Prostate gland (tissue), 2 donors: ENCODE measurements around the gene UGT1A8.

ENCODE experiments used
- CTCF ChIP-seq, 4 experiments: fragments of 200-600 bp in 2 of 4; fragments of 450-650 bp in 2 of 4; sonication (generic) in 2 of 4; IDR thresholded peaks; 1 replicate in 3 of 4; 2 replicates in 1 of 4; pipeline ENCODE4 v1.5.1; 2016 to 2019; ENCODE audit warnings: antibody characterized with exemption in 4 of 4, mild to moderate bottlenecking in 2 of 4, moderate library complexity in 2 of 4
- POLR2A ChIP-seq: fragments of 450-650 bp; IDR thresholded peaks from one replicate; pipeline ENCODE4 v1.6.1; 2016; ENCODE audit warnings: antibody characterized with exemption, mild to moderate bottlenecking
- POLR2AphosphoS5 ChIP-seq: sonication (generic); formaldehyde crosslinking; IDR thresholded peaks from one replicate; pipeline ENCODE4 v1.6.1; 2017; ENCODE audit warnings: antibody characterized with exemption

- TF ChIP-seq CTCF (IDR thresholded peaks at IDR 0.05) = no peak
- no peak for TF ChIP-seq POLR2AphosphoS5
- TF ChIP-seq POLR2A = no peak
Measured at GRCh38 chr2:233639860-233640259, 22.4 kb downstream of the UGT1A8 start.
